GM12873 (cell line): ENCODE results near the gene LGI1.

Source experiments
- TF ChIP-seq, protein P1 (sequence below): IDR thresholded peaks from 2 replicates; pipeline ENCODE4 v1.5.1; 2012; ENCODE audit warnings: low read depth, mild to moderate bottlenecking, moderate library complexity, low read length, control low read depth; ENCODE audit not compliant: insufficient read depth; ENCODE audit errors: missing control alignments

The LGI1 gene

DNA sequence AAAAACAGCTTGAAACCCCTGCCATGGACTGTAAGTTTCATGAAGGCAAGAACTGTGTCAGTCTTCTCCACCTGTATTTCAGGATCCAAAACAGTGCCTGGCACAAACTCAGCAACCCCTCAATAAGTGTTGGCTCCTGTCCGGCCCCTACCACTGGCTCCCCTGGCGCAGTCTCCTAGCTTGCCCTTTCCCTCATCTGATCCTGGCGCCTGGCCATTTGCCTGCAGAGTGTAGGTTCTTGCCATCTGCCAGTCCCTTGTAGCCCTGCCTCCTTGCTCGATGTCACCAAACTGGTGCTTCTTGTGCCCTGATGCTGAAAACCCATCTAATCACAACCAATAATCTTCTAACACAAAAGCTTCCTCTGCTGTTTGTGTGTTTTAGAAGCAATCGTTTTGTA lies 60.4 kb downstream of the LGI1 start:
- TF ChIP-seq, protein P1, sequence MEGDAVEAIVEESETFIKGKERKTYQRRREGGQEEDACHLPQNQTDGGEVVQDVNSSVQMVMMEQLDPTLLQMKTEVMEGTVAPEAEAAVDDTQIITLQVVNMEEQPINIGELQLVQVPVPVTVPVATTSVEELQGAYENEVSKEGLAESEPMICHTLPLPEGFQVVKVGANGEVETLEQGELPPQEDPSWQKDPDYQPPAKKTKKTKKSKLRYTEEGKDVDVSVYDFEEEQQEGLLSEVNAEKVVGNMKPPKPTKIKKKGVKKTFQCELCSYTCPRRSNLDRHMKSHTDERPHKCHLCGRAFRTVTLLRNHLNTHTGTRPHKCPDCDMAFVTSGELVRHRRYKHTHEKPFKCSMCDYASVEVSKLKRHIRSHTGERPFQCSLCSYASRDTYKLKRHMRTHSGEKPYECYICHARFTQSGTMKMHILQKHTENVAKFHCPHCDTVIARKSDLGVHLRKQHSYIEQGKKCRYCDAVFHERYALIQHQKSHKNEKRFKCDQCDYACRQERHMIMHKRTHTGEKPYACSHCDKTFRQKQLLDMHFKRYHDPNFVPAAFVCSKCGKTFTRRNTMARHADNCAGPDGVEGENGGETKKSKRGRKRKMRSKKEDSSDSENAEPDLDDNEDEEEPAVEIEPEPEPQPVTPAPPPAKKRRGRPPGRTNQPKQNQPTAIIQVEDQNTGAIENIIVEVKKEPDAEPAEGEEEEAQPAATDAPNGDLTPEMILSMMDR = no peak

DNA sequence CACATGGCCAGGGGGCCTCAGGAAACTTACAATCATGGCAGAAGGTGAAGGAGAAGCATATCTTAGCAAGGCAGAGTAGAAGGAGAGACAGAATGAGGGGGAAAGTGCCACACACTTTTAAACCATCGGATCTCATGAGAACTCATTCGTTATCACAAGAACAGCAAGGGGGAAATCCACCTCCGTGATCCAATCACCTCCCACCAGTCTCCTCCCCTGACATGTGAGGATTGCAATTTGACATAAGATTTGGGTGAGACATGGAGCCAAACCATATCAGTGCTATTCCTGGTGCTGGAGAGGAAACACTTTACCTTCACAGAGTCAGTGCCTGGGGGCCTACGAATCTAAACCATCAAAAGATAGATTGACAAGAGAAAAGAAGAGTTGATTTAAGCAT lies 61.8 kb downstream of the LGI1 start:
- TF ChIP-seq, protein P1 = no peak

DNA sequence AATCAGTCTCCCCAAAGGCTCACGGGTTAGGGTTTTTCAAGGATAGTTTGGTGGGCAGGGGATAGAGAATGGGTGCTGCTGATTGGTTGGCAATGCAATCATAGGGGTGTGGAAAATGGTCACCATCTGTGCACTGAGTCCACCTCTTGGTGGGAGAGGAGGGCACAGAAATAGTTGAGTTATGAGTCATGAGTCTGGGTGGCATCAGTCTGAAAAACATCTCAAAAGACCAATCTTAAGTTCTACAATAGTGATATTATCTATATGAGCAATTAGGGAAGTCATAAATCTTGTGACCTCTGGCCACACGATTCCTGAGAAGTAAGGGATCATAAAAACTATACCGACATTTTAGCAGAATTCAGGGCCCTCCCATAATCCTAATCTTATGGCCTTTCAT lies 62.7 kb downstream of the LGI1 start:
- TF ChIP-seq, protein P1 = no peak

DNA sequence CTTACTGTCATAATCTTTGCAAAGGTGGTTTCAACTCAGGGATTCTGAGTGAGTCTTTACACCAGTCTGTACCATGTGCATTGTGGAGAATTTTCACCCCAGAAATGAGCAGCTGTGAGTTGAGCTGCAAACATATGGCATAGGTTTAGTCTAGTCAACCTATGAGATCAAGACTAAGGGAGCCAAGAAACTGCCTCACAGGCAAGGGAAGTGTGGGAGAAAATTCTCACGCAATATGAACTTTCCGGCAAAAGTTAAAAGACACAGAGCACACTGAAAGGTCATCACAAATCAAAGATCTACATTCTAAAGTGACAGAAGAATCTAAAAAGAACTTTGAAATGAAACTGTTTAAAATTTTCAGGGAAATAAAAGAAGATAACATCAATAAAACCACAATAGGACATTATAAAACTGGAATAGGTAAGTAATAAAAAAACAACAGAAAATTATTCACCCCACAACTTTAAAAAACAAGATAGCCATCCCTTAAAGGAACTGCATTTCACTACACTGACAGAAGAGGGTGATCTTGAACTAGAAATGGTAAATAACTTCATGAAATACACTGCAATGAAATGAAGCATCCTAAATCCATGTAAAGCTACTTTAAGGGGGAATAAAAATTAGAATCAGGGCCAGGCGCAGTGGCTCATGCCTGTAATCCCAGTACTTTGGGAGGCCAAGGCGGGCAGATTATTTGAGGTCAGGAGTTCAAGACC lies 63.5 kb downstream of the LGI1 start:
- TF ChIP-seq, protein P1 = peak; percentile 38

DNA sequence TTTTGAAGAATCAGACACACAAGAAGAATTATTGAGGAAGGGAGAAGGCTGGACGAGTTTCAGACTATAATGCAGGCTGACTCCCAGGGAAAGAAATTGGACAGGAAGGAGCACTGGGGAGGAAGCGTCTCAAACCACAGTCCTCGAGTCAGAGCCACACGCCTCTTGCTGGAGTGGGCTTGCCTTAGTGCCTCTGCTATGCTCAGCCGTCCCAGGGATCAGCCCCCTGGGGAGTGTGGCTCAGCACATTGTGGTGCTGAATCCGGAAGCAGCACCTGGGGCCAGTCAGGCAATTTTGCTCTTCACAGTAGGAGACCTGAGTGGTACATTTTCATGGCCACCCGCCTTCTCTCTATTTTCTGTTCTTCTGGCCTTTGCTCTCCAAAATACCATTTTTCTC lies 68.6 kb downstream of the LGI1 start:
- TF ChIP-seq, protein P1 = no peak

DNA sequence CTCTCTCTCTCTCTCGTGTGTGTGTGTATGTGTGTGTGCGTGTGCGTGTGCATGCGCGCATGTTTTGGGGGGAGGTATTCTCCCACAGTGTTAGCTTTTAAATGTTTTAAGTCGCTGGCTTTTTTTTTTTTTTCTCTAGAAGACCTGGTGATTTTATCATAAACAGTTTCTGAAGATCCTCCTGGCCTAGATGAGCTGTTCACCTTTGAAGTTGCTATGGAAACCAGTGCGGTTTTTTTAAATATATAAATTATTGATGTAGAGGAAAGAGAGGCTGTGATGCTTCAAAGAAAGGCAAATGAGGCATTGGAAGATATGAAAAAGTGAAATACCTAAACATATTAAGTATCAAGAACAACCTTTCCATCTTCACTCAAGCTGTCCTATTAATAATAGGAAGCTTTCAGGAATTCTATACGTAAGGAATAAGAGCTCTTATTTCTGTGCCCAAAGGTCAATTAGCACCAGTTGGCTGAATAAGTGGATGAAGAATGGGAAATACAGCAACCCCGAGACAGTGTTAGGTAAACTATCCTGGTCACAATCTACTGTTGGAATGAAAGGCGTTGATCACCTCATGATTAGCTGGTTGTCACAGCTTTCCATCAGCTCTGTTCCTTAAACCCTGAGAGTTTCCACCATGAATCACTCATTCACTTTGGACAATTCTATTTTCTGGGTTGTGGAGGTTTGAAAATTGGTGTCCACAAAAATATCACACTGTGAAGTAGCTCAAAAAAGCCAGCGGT lies 69.5 kb downstream of the LGI1 start:
- TF ChIP-seq, protein P1 = no peak

DNA sequence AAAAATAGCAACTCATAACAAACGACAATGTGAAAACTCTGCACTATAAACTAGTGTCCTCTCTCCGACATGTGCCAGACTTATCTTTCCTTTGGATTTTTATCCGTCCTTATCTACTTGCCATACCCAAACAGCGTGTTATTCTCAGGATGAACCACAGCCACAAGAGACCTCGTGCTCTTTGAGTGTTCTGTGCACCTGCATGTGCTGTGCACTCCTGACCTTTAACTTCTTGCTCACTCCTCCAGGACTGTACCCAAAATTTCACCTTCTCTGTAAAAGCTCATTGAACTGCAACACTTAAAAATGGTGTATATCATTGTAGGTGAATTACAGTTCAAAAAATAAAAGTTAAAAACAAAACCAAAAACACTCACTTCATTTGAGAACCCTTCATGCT lies 78.0 kb downstream of the LGI1 start:
- TF ChIP-seq, protein P1 = no peak
